SU-DHL-6 (cell line): ENCODE results near the gene TMCC3.

ENCODE experiments used
- CTCF ChIP-seq: fragments of 200-600 bp; sonication (generic); IDR thresholded peaks from one replicate; pipeline ENCODE4 v1.5.1; 2017; ENCODE audit warnings: antibody characterized with exemption, mild to moderate bottlenecking, low read length, moderate library complexity; ENCODE audit not compliant: insufficient read depth, poor library complexity, severe bottlenecking
- EZH2phosphoT487 ChIP-seq: fragments of 200-600 bp; sonication (generic), shearing (Covaris generic); conservative IDR thresholded peaks from 2 replicates; pipeline ENCODE4 v1.6.1; 2018; ENCODE audit warnings: mild to moderate bottlenecking, antibody characterized with exemption, low read length, moderate library complexity, mixed read lengths

GRCh38 chr12:94525951-94526350 is 124.4 kb downstream of the TMCC3 start:
- TF ChIP-seq CTCF (no peak), EZH2phosphoT487 (no peak)
